ENCODE data around the gene IFT22.
A peak's percentile ranks its signal among the peaks of the same experiment; 100 is the strongest.
"Not testable (repeated sequence)": the region's sequence is repeated elsewhere in the genome, so short reads cannot be mapped to it uniquely, and the experiment has no call there.

Gene IFT22

GRCh38 chr7:101308245-101309085 is 13.1 kb downstream of the IFT22 start:
- DNase-seq, result peak; percentile 52

- no peak for DNase-seq
These were observed 15.3 kb downstream of the IFT22 start for GRCh38 chr7:101306307-101306706.

GRCh38 chr7:101303102-101303701 is 18.4 kb downstream of the IFT22 start:
- DNase-seq, result no peak

GRCh38 chr7:101302641-101303101 is 18.9 kb downstream of the IFT22 start:
- no peak for DNase-seq

- DNase-seq, result no peak
These were observed 20.9 kb downstream of the IFT22 start for GRCh38 chr7:101300465-101301376.

GRCh38 chr7:101299511-101300464 is 21.8 kb downstream of the IFT22 start:
- no peak for DNase-seq

- no peak for DNase-seq
These were observed 26.8 kb downstream of the IFT22 start for GRCh38 chr7:101294832-101295121.

- DNase-seq, result no peak
These were observed 27.4 kb downstream of the IFT22 start for GRCh38 chr7:101294039-101294831.

- DNase-seq, result not testable (repeated sequence)
These were observed 28.3 kb downstream of the IFT22 start for GRCh38 chr7:101293069-101294021.

- not testable (repeated sequence) for DNase-seq
These were observed 29.0 kb downstream of the IFT22 start for GRCh38 chr7:101292566-101292965.

GRCh38 chr7:101290186-101291037 is 31.2 kb downstream of the IFT22 start:
- DNase-seq, result not testable (repeated sequence)

- DNase-seq, result not testable (repeated sequence)
These were observed 31.9 kb downstream of the IFT22 start for GRCh38 chr7:101289687-101290086.

GRCh38 chr7:101288439-101288838 is 33.2 kb downstream of the IFT22 start:
- DNase-seq, result no peak

- no peak for DNase-seq
These were observed 34.6 kb downstream of the IFT22 start for GRCh38 chr7:101287032-101287431.

GRCh38 chr7:101285880-101286279 is 35.7 kb downstream of the IFT22 start:
- DNase-seq, result not testable (repeated sequence)

GRCh38 chr7:101285171-101285570 is 36.4 kb downstream of the IFT22 start:
- DNase-seq, result no peak

GRCh38 chr7:101280912-101281311 is 40.7 kb downstream of the IFT22 start:
- not testable (repeated sequence) for DNase-seq

GRCh38 chr7:101278461-101279292 is 42.9 kb downstream of the IFT22 start:
- DNase-seq, result no peak

Data from right forelimb (tissue), 1 donor.